ENCODE measurements around the gene EBF4.
A peak's percentile ranks its signal among the peaks of the same experiment; 100 is the strongest.

The EBF4 gene

GRCh38 chr20:2797136-2797983, 104.8 kb downstream of the EBF4 start:
- Histone ChIP-seq H3K4me1 (ENCODE audit: control insufficient read depth, insufficient read depth, low read depth, low read length) (peaks cover 16% of the 10 kb centered on the region), H2BK120ac (ENCODE audit: low read depth, low read length) (no peak overlapping the region)

GRCh38 chr20:2798095-2798805, 105.7 kb downstream of the EBF4 start:
- no peak overlapping the region for H3K14ac ChIP-seq (ENCODE audit: low read length in 2 of 2)
- no peak overlapping the region for H2BK120ac ChIP-seq (ENCODE audit: low read depth, low read length)
- H3K4me2 ChIP-seq (ENCODE audit: low read length, poor library complexity, severe bottlenecking), result no peak overlapping the region
- H3K18ac ChIP-seq (ENCODE audit: low read depth in 1 of 2, low read length in 2 of 2), result no peak overlapping the region
- no peak overlapping the region for H4K91ac ChIP-seq (ENCODE audit: low read length)
- no peaks in the 10 kb centered on the region for H3K79me1 ChIP-seq (replicated peaks; ENCODE audit: low read length, poor library complexity, severe bottlenecking)
- H4K8ac ChIP-seq (ENCODE audit: low read length), result no peak overlapping the region
- DNase-seq, result no peak
- no peak overlapping the region for H2AK5ac ChIP-seq (ENCODE audit: low read length, severe bottlenecking)
- H3K27ac ChIP-seq (ENCODE audit: low read length, poor library complexity, severe bottlenecking), result no peak overlapping the region
- H3K9ac ChIP-seq (ENCODE audit: low read length), result no peak overlapping the region
- H3K4me1 ChIP-seq (ENCODE audit: control insufficient read depth, insufficient read depth, low read depth, low read length), result peaks cover 16% of the 10 kb centered on the region
- H2BK15ac ChIP-seq (ENCODE audit: low read depth, poor library complexity, severe bottlenecking), result no peak overlapping the region
- WGBS, result 91% methylated on average over 19 of the region's 19 CpGs
- H3K9me3 ChIP-seq (ENCODE audit: control insufficient read depth, low read length), result no peaks in the 10 kb centered on the region
- no peak overlapping the region for H3K4me3 ChIP-seq (ENCODE audit: insufficient read depth in 1 of 2, low read depth in 1 of 2, low read length in 2 of 2)
- no peak overlapping the region for H2BK5ac ChIP-seq (ENCODE audit: low read depth, low read length, poor library complexity, severe bottlenecking)
- no peak overlapping the region for H2AFZ ChIP-seq (ENCODE audit: low read depth, low read length)
- no peak overlapping the region for H2BK12ac ChIP-seq (ENCODE audit: low read length in 2 of 2)
- no peak overlapping the region for H3K23ac ChIP-seq (ENCODE audit: low read length in 2 of 2)
- H3K36me3 ChIP-seq (ENCODE audit: control insufficient read depth in 1 of 2, insufficient read depth in 2 of 2, low read depth in 1 of 2, low read length in 2 of 2), result peaks cover 38 to 43% of the 10 kb centered on the region in 2 experiments
- H3K4ac ChIP-seq (ENCODE audit: low read depth in 1 of 2, low read length in 2 of 2), result no peak overlapping the region
- H3K27me3 ChIP-seq (ENCODE audit: control insufficient read depth in 1 of 2, insufficient read depth in 1 of 2, low read length in 2 of 2), result peaks cover 7 to 23% of the 10 kb centered on the region in 2 experiments

More at GRCh38 chr20:2797136-2797983, 104.8 kb downstream of the EBF4 start:
- no peak overlapping the region for H3K23ac ChIP-seq (ENCODE audit: low read length in 2 of 2)
- peaks cover 14 to 20% of the 10 kb centered on the region in 2 experiments for H3K27me3 ChIP-seq (ENCODE audit: control insufficient read depth in 1 of 2, insufficient read depth in 1 of 2, low read length in 2 of 2)
- H3K14ac ChIP-seq (ENCODE audit: low read length in 2 of 2), result no peak overlapping the region
- H3K9me3 ChIP-seq (ENCODE audit: control insufficient read depth, low read length), result no peaks in the 10 kb centered on the region
- H3K4me2 ChIP-seq (ENCODE audit: low read length, poor library complexity, severe bottlenecking), result no peak overlapping the region
- H3K18ac ChIP-seq (ENCODE audit: low read depth in 1 of 2, low read length in 2 of 2), result no peak overlapping the region
- H4K91ac ChIP-seq (ENCODE audit: low read length), result no peak overlapping the region
- H3K36me3 ChIP-seq (ENCODE audit: control insufficient read depth in 1 of 2, insufficient read depth in 2 of 2, low read depth in 1 of 2, low read length in 2 of 2), result peaks cover 38 to 43% of the 10 kb centered on the region in 2 experiments
- no peak for DNase-seq
- no peak overlapping the region for H2BK5ac ChIP-seq (ENCODE audit: low read depth, low read length, poor library complexity, severe bottlenecking)
- no peaks in the 10 kb centered on the region for H3K79me1 ChIP-seq (replicated peaks; ENCODE audit: low read length, poor library complexity, severe bottlenecking)
- H3K4me3 ChIP-seq (ENCODE audit: insufficient read depth in 1 of 2, low read depth in 1 of 2, low read length in 2 of 2), result no peak overlapping the region
- H2AK5ac ChIP-seq (ENCODE audit: low read length, severe bottlenecking), result no peak overlapping the region
- no peak overlapping the region for H2BK12ac ChIP-seq (ENCODE audit: low read length in 2 of 2)
- no peak overlapping the region for H3K4ac ChIP-seq (ENCODE audit: low read depth in 1 of 2, low read length in 2 of 2)
- 89% methylated on average over 16 of the region's 16 CpGs for WGBS
- no peak overlapping the region for H2AFZ ChIP-seq (ENCODE audit: low read depth, low read length)
- H4K8ac ChIP-seq (ENCODE audit: low read length), result no peak overlapping the region
- no peak overlapping the region for H3K27ac ChIP-seq (ENCODE audit: low read length, poor library complexity, severe bottlenecking)
- no peak overlapping the region for H3K9ac ChIP-seq (ENCODE audit: low read length)
- no peak overlapping the region for H2BK15ac ChIP-seq (ENCODE audit: low read depth, poor library complexity, severe bottlenecking)

DNA sequence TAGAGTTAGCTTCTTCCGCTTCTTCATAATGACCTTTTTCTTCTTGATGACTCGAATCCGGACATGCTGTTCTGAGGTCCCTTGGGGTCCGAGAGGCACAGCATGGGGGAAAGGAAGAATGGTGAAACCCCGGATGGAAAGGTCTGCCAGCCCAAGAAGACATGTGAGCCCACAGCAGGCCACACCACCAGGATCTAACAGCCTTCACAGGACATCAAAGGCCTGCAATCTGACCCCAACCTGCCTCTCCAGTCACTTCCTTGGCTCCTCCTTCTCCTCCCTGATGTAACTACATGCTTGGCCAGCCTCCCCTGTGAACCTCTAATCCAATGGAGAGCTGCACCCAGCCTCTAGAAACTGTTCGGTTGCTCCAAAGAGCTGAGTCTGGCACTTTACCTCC, 106.2 kb downstream of the EBF4 start:
- H2BK12ac ChIP-seq (ENCODE audit: low read length in 2 of 2), result no peak overlapping the region
- 63% methylated on average over 6 of the region's 6 CpGs for WGBS
- H3K14ac ChIP-seq (ENCODE audit: low read length in 2 of 2), result no peak overlapping the region

DNA sequence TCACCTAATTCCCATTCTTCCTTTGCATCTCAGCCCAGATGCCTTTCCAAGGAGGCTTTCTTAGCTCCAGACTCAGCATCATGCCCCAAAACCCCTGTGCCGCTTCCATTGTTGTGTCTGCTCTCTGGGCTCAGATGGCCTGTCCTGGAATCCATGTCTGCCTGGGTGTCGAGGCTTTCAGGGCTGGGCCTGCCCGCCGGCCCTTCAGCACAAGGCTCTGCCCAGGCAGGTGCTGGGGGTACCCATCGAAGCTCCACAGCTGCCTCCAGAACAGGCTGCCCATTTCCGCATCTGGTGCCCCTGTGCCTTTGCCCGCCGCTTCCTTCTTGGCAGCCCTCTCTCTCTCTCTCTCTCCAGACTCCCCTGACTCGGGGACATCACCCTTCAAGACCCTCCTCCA, 106.7 kb downstream of the EBF4 start:
- Histone ChIP-seq H2BK15ac (ENCODE audit: low read depth, poor library complexity, severe bottlenecking) (no peak overlapping the region), H3K27me3 (ENCODE audit: control insufficient read depth in 1 of 2, insufficient read depth in 1 of 2, low read length in 2 of 2) (peaks cover 10 to 32% of the 10 kb centered on the region in 2 experiments), H3K9ac (ENCODE audit: low read length) (peak overlapping the region; percentile 85), H2AFZ (ENCODE audit: low read depth, low read length) (peak overlapping the region; percentile 7), H3K79me1 (replicated peaks; ENCODE audit: low read length, poor library complexity, severe bottlenecking) (no peaks in the 10 kb centered on the region), H3K14ac (ENCODE audit: low read length in 2 of 2) (no peak overlapping the region), H2BK120ac (ENCODE audit: low read depth, low read length) (no peak overlapping the region), H2AK5ac (ENCODE audit: low read length, severe bottlenecking) (no peak overlapping the region), H4K91ac (ENCODE audit: low read length) (no peak overlapping the region), H3K27ac (ENCODE audit: low read length, poor library complexity, severe bottlenecking) (no peak overlapping the region), H3K4me2 (ENCODE audit: low read length, poor library complexity, severe bottlenecking) (peak overlapping the region; percentile 91), H3K4me3 (ENCODE audit: insufficient read depth in 1 of 2, low read depth in 1 of 2, low read length in 2 of 2) (peak overlapping the region in 1 of 2 experiments; percentile 89), H3K9me3 (ENCODE audit: control insufficient read depth, low read length) (no peaks in the 10 kb centered on the region), H3K23ac (ENCODE audit: low read length in 2 of 2) (no peak overlapping the region), H3K18ac (ENCODE audit: low read depth in 1 of 2, low read length in 2 of 2) (no peak overlapping the region), H2BK12ac (ENCODE audit: low read length in 2 of 2) (no peak overlapping the region), H3K4ac (ENCODE audit: low read depth in 1 of 2, low read length in 2 of 2) (no peak overlapping the region), H4K8ac (ENCODE audit: low read length) (no peak overlapping the region), H2BK5ac (ENCODE audit: low read depth, low read length, poor library complexity, severe bottlenecking) (no peak overlapping the region), H3K4me1 (ENCODE audit: control insufficient read depth, insufficient read depth, low read depth, low read length) (peaks cover 16% of the 10 kb centered on the region), H3K36me3 (ENCODE audit: control insufficient read depth in 1 of 2, insufficient read depth in 2 of 2, low read depth in 1 of 2, low read length in 2 of 2) (peaks cover 38 to 42% of the 10 kb centered on the region in 2 experiments)
- WGBS, result 71% methylated on average over 9 of the region's 9 CpGs
- DNase-seq, result no peak

More for the DNA sequence above, 106.2 kb downstream of the EBF4 start:
- no peak overlapping the region for H3K4me2 ChIP-seq (ENCODE audit: low read length, poor library complexity, severe bottlenecking)
- no peaks in the 10 kb centered on the region for H3K9me3 ChIP-seq (ENCODE audit: control insufficient read depth, low read length)
- no peak overlapping the region for H2BK15ac ChIP-seq (ENCODE audit: low read depth, poor library complexity, severe bottlenecking)
- no peaks in the 10 kb centered on the region for H3K79me1 ChIP-seq (replicated peaks; ENCODE audit: low read length, poor library complexity, severe bottlenecking)
- no peak overlapping the region for H2BK5ac ChIP-seq (ENCODE audit: low read depth, low read length, poor library complexity, severe bottlenecking)
- H3K4ac ChIP-seq (ENCODE audit: low read depth in 1 of 2, low read length in 2 of 2), result no peak overlapping the region
- H3K27me3 ChIP-seq (ENCODE audit: control insufficient read depth in 1 of 2, insufficient read depth in 1 of 2, low read length in 2 of 2), result peaks cover 7 to 28% of the 10 kb centered on the region in 2 experiments
- peak overlapping the region in 1 of 2 experiments; percentile 89 for H3K4me3 ChIP-seq (ENCODE audit: insufficient read depth in 1 of 2, low read depth in 1 of 2, low read length in 2 of 2)
- H3K23ac ChIP-seq (ENCODE audit: low read length in 2 of 2), result no peak overlapping the region
- no peak overlapping the region for H2AFZ ChIP-seq (ENCODE audit: low read depth, low read length)
- H2BK120ac ChIP-seq (ENCODE audit: low read depth, low read length), result no peak overlapping the region
- H4K8ac ChIP-seq (ENCODE audit: low read length), result no peak overlapping the region
- no peak overlapping the region for H3K18ac ChIP-seq (ENCODE audit: low read depth in 1 of 2, low read length in 2 of 2)
- no peak overlapping the region for H2AK5ac ChIP-seq (ENCODE audit: low read length, severe bottlenecking)
- H3K9ac ChIP-seq (ENCODE audit: low read length), result peak overlapping the region; percentile 85
- H3K4me1 ChIP-seq (ENCODE audit: control insufficient read depth, insufficient read depth, low read depth, low read length), result peaks cover 16% of the 10 kb centered on the region
- no peak overlapping the region for H3K27ac ChIP-seq (ENCODE audit: low read length, poor library complexity, severe bottlenecking)
- no peak for DNase-seq
- no peak overlapping the region for H4K91ac ChIP-seq (ENCODE audit: low read length)
- peaks cover 38 to 43% of the 10 kb centered on the region in 2 experiments for H3K36me3 ChIP-seq (ENCODE audit: control insufficient read depth in 1 of 2, insufficient read depth in 2 of 2, low read depth in 1 of 2, low read length in 2 of 2)
